A673 (cell line): ENCODE data around the gene ZNF892. TPM values are rescaled to one million over a fixed set of nuclear protein-coding genes. Genes with fewer than 3 reads are reported as not detected.

Experiments used
- BruUV-seq: library from RNA; stranded (reverse); fragments of 400-500 nt; replicated peaks from 2 replicates; lab custom pipeline; 2021; lab: Mats Ljungman, UMichigan
- CTCF ChIA-PET: fragments of 300-600 bp; sonication (Branson Sonifier 250); formaldehyde crosslinking; loops from one replicate; lab custom pipeline; 2022; ENCODE audit warnings: antibody characterized with exemption; lab: Charles Lee
- POLR2A ChIA-PET: fragments of 300-600 bp; sonication (Branson Sonifier 250); formaldehyde crosslinking; loops from one replicate; lab custom pipeline; 2022; ENCODE audit warnings: antibody characterized with exemption; ENCODE audit not compliant: low non-redundant PET; lab: Charles Lee
- DNase-seq: peaks from one replicate; pipeline ENCODE4 v3.0.0-alpha.2; 2015; ENCODE audit warnings: low spot score
- H3K27ac ChIP-seq: fragments of 200-600 bp; sonication (generic); 2 replicates; pipeline ENCODE4 v1.5.1; 2016; ENCODE audit warnings: mixed run types, low read depth, mild to moderate bottlenecking, mixed read lengths, antibody characterized with exemption, low read length; ENCODE audit not compliant: poor library complexity, severe bottlenecking
- H3K27me3 ChIP-seq: fragments of 200-600 bp; sonication (generic); replicated peaks from 2 replicates; pipeline ENCODE4 v1.6.1; 2017; ENCODE audit warnings: mixed run types, low read depth, mild to moderate bottlenecking, mixed read lengths, antibody characterized with exemption, low read length; ENCODE audit not compliant: insufficient read depth, poor library complexity
- H3K36me3 ChIP-seq: fragments of 200-600 bp; sonication (generic); 2 replicates; pipeline ENCODE4 v1.6.1; 2016; ENCODE audit warnings: mixed run types, mild to moderate bottlenecking, mixed read lengths, antibody characterized with exemption, low read length; ENCODE audit not compliant: insufficient read depth, poor library complexity, severe bottlenecking
- H3K4me1 ChIP-seq: fragments of 200-600 bp; sonication (generic); 2 replicates; pipeline ENCODE4 v1.6.1; 2017; ENCODE audit warnings: mixed run types, mild to moderate bottlenecking, mixed read lengths, antibody characterized with exemption, low read length; ENCODE audit not compliant: insufficient read depth, poor library complexity, severe bottlenecking
- H3K4me3 ChIP-seq: fragments of 200-600 bp; sonication (generic); 2 replicates; pipeline ENCODE4 v1.5.1; 2016; ENCODE audit warnings: low read depth, mixed run types, mild to moderate bottlenecking, mixed read lengths, low read length; ENCODE audit not compliant: poor library complexity, severe bottlenecking
- H3K9me3 ChIP-seq: fragments of 200-600 bp; sonication (generic); 2 replicates; pipeline ENCODE4 v1.6.1; 2016; ENCODE audit warnings: mixed run types, low read depth, mild to moderate bottlenecking, mixed read lengths, antibody characterized with exemption, low read length; ENCODE audit not compliant: poor library complexity, severe bottlenecking
- EZH2 ChIP-seq: fragments of 200-600 bp; sonication (generic); IDR thresholded peaks from 2 replicates; pipeline ENCODE4 v1.6.1; 2017; ENCODE audit warnings: borderline replicate concordance, low read depth, mild to moderate bottlenecking, mixed read lengths, antibody characterized with exemption, low read length; ENCODE audit not compliant: poor library complexity, severe bottlenecking
- intact Hi-C: fragments of 100-400 bp; cut with micrococcal nuclease; formaldehyde crosslinking; loops from one replicate; pipeline ENCODE4 v1.10.0; 2022; ENCODE audit not compliant: unreplicated experiment
- total RNA-seq: library from RNA; stranded (reverse); gene quantifications from 2 replicates; pipeline ENCODE4 v1.2.3, GENCODE V29; 2021
- TF ChIP-seq, protein P1 (sequence below): fragments of 300-800, 200-600 bp; sonication (generic); conservative IDR thresholded peaks from 2 replicates; pipeline ENCODE4 v1.5.1; 2017; ENCODE audit warnings: low read depth, mild to moderate bottlenecking, antibody characterized with exemption, low read length, moderate library complexity, mixed read lengths

Gene ZNF892
- total RNA-seq, 1 experiment from 2014 or later, result 7.2 TPM

GRCh38 chr2:95204396-95204795 is 2.9 kb upstream of the ZNF892 start:
- ChIA-PET CTCF (no interaction called here), POLR2A (no interaction called here)
- TF ChIP-seq EZH2, result no peak
- TF ChIP-seq, protein P1, sequence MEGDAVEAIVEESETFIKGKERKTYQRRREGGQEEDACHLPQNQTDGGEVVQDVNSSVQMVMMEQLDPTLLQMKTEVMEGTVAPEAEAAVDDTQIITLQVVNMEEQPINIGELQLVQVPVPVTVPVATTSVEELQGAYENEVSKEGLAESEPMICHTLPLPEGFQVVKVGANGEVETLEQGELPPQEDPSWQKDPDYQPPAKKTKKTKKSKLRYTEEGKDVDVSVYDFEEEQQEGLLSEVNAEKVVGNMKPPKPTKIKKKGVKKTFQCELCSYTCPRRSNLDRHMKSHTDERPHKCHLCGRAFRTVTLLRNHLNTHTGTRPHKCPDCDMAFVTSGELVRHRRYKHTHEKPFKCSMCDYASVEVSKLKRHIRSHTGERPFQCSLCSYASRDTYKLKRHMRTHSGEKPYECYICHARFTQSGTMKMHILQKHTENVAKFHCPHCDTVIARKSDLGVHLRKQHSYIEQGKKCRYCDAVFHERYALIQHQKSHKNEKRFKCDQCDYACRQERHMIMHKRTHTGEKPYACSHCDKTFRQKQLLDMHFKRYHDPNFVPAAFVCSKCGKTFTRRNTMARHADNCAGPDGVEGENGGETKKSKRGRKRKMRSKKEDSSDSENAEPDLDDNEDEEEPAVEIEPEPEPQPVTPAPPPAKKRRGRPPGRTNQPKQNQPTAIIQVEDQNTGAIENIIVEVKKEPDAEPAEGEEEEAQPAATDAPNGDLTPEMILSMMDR, result no peak
- Histone ChIP-seq H3K36me3 (peaks cover 5% of the 10 kb centered on the region), H3K9me3 (peaks cover 6% of the 10 kb centered on the region), H3K4me3 (no peak overlapping the region), H3K4me1 (peaks cover 3% of the 10 kb centered on the region), H3K27me3 (no peaks in the 10 kb centered on the region), H3K27ac (no peak overlapping the region)
- intact Hi-C loops, result no loop called here
- BruUV-seq, result no TSS peak
- DNase-seq, result no peak

DNA sequence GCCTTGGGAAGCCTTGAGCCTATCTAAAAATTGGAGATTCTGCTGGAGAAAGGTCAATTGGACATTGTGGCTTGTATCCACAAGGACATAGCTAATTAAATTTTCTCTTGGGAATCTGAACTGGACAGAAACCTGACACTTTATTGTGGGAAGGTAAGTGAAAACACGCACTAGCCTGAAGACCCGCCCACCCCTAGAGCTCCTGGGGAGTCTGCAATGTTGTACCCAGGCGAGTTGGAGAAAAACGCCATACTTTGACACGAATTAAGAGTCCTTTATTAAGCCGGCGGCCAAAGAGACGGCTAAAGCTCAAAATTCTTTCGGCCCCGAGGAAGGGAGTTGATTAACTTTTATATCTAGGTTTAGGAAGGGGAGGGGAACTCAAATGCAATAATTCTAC is 1.2 kb upstream of the ZNF892 start:
- Histone ChIP-seq H3K9me3 (peaks cover 15% of the 10 kb centered on the region), H3K27ac (no peak overlapping the region), H3K4me3 (no peak overlapping the region), H3K4me1 (peaks cover 3% of the 10 kb centered on the region), H3K36me3 (peaks cover 9% of the 10 kb centered on the region), H3K27me3 (no peaks in the 10 kb centered on the region)
- POLR2A ChIA-PET, result no interaction called here
- BruUV-seq, result TSS peak; percentile 91
- TF ChIP-seq, protein P1, result no peak
- no peak for TF ChIP-seq EZH2
- no peak for DNase-seq
- intact Hi-C loops, result loop anchor here (5.0 kb wide), 1 partner anchor 39 kb away; the partner anchor contains the start of gene ZNF2
- CTCF ChIA-PET, result no interaction called here

- H3K9me3 ChIP-seq, result peaks cover 33% of the 10 kb centered on the region
- peak overlapping the region; percentile 75 for H3K4me3 ChIP-seq
- no peak for DNase-seq
- TF ChIP-seq, protein P1, result no peak
- TF ChIP-seq EZH2, result no peak
- no peaks in the 10 kb centered on the region for H3K27me3 ChIP-seq
- BruUV-seq, result no TSS peak
- intact Hi-C loops, result loop anchor here (5.0 kb wide), 1 partner anchor 41 kb away; the partner anchor contains the start of gene ZNF2
- peaks cover 25% of the 10 kb centered on the region for H3K36me3 ChIP-seq
- CTCF ChIA-PET, result no interaction called here
- POLR2A ChIA-PET, result no interaction called here
- peaks cover 3% of the 10 kb centered on the region for H3K4me1 ChIP-seq
- H3K27ac ChIP-seq, result no peak overlapping the region
Measured at GRCh38 chr2:95208106-95208505, 785 bp downstream of the ZNF892 start.
